BE2C (cell line): ENCODE results near the gene CFHR4.
"Not testable (repeated sequence)": the region's sequence is repeated elsewhere in the genome, so short reads cannot be mapped to it uniquely, and the experiment has no call there.

Experiments used
- DNase-seq: peaks from one replicate; pipeline ENCODE4 v3.0.0-alpha.2; 2020
- H3K27me3 ChIP-seq: fragments of 250-450 bp; sonication (Bioruptor Pico); 2 replicates; pipeline ENCODE4 v1.5.1; 2020; ENCODE audit warnings: mild to moderate bottlenecking
- H3K36me3 ChIP-seq: fragments of 250-450 bp; sonication (Bioruptor Pico); 2 replicates; pipeline ENCODE4 v1.5.1; 2020; ENCODE audit warnings: mild to moderate bottlenecking
- H3K4me1 ChIP-seq: fragments of 250-450 bp; sonication (Bioruptor Pico); 2 replicates; pipeline ENCODE4 v1.5.1; 2020
- H3K4me3 ChIP-seq: 2 replicates; pipeline ENCODE4 v1.5.1; 2011; ENCODE audit warnings: low read depth, low read length
- H3K9me3 ChIP-seq: fragments of 250-450 bp; sonication (Bioruptor Pico); 2 replicates; pipeline ENCODE4 v1.5.1; 2020
- CTCF ChIP-seq: IDR thresholded peaks from 2 replicates; pipeline ENCODE4 v1.5.1; 2012; ENCODE audit warnings: mild to moderate bottlenecking, low read depth, low read length

CFHR4 gene

GRCh38 chr1:196933531-196934189 is 45.8 kb downstream of the CFHR4 start:
- Histone ChIP-seq H3K27me3 (no peaks in the 10 kb centered on the region), H3K4me1 (no peaks in the 10 kb centered on the region), H3K36me3 (no peaks in the 10 kb centered on the region), H3K9me3 (no peaks in the 10 kb centered on the region), H3K4me3 (no peak overlapping the region)
- no peak for TF ChIP-seq CTCF
- DNase-seq, result peak; percentile 8

GRCh38 chr1:196941474-196941873 is 53.6 kb downstream of the CFHR4 start:
- not testable (repeated sequence) for H3K4me1 ChIP-seq, H3K9me3 ChIP-seq, H3K4me3 ChIP-seq, DNase-seq, H3K27me3 ChIP-seq, H3K36me3 ChIP-seq

GRCh38 chr1:196943568-196943967 is 55.7 kb downstream of the CFHR4 start, which contains the start of gene CFHR2:
CFHR2 (plus strand) TSS chr1:196943738; CDS start chr1:196943881, 143 bp downstream.
- not testable (repeated sequence) for DNase-seq, H3K36me3 ChIP-seq, H3K4me3 ChIP-seq, H3K9me3 ChIP-seq, H3K4me1 ChIP-seq, H3K27me3 ChIP-seq

- Histone ChIP-seq H3K27me3 (peaks cover 2% of the 10 kb centered on the region), H3K36me3 (no peaks in the 10 kb centered on the region), H3K9me3 (no peaks in the 10 kb centered on the region), H3K4me1 (no peaks in the 10 kb centered on the region), H3K4me3 (no peak overlapping the region)
- TF ChIP-seq CTCF, result no peak
- DNase-seq, result no peak
Measured at GRCh38 chr1:196951711-196952394, 64.0 kb downstream of the CFHR4 start.

GRCh38 chr1:196954778-196955177 is 66.9 kb downstream of the CFHR4 start:
- no peak for DNase-seq
- TF ChIP-seq CTCF, result no peak
- Histone ChIP-seq H3K4me1 (no peaks in the 10 kb centered on the region), H3K4me3 (no peak overlapping the region), H3K27me3 (peaks cover 6% of the 10 kb centered on the region), H3K9me3 (no peaks in the 10 kb centered on the region), H3K36me3 (no peaks in the 10 kb centered on the region)

- Histone ChIP-seq H3K4me1 (no peaks in the 10 kb centered on the region), H3K27me3 (peaks cover 13% of the 10 kb centered on the region), H3K4me3 (no peak overlapping the region), H3K9me3 (no peaks in the 10 kb centered on the region), H3K36me3 (no peaks in the 10 kb centered on the region)
- TF ChIP-seq CTCF, result no peak
- no peak for DNase-seq
Measured at GRCh38 chr1:196955926-196956325, 68.1 kb downstream of the CFHR4 start.

GRCh38 chr1:196960854-196961253 is 73.0 kb downstream of the CFHR4 start:
- H3K4me1 ChIP-seq, result no peaks in the 10 kb centered on the region
- no peak for DNase-seq
- H3K27me3 ChIP-seq, result peaks cover 22% of the 10 kb centered on the region
- no peaks in the 10 kb centered on the region for H3K36me3 ChIP-seq
- no peak overlapping the region for H3K4me3 ChIP-seq
- no peaks in the 10 kb centered on the region for H3K9me3 ChIP-seq
- no peak for TF ChIP-seq CTCF
